ENCODE data around the gene PRPF40A. TPM values are rescaled to one million over a fixed set of nuclear protein-coding genes. Genes with fewer than 3 reads are reported as not detected.

PRPF40A gene
- total and polyA plus RNA-seq, 11 donors: 9.8 to 53.5 (median 34.3) TPM

GRCh38 chr2:152629202-152629601, 88.1 kb downstream of the PRPF40A start:
- Histone ChIP-seq H3K9me3 (no peaks in the 10 kb centered on the region), H3K4me1 (peaks cover 0 to 4% (median 0%) of the 10 kb centered on the region in 12 donors), H3K4me3 (no peak overlapping the region), H3K36me3 (peaks cover 0 to 61% (median 41%) of the 10 kb centered on the region in 9 donors), H3K27me3 (no peaks in the 10 kb centered on the region), H3K27ac (no peak overlapping the region)
- ATAC-seq (no peak), DNase-seq (no peak)
- intact Hi-C loops (cut with DNase I): loop anchor here in 6 of 10 donors (2.0 to 10.0 kb wide), 5 partner anchors 292 to 592 kb away; partner anchors contain the start of gene FMNL2 (in 2 of the 6)
- TF ChIP-seq, protein P1, sequence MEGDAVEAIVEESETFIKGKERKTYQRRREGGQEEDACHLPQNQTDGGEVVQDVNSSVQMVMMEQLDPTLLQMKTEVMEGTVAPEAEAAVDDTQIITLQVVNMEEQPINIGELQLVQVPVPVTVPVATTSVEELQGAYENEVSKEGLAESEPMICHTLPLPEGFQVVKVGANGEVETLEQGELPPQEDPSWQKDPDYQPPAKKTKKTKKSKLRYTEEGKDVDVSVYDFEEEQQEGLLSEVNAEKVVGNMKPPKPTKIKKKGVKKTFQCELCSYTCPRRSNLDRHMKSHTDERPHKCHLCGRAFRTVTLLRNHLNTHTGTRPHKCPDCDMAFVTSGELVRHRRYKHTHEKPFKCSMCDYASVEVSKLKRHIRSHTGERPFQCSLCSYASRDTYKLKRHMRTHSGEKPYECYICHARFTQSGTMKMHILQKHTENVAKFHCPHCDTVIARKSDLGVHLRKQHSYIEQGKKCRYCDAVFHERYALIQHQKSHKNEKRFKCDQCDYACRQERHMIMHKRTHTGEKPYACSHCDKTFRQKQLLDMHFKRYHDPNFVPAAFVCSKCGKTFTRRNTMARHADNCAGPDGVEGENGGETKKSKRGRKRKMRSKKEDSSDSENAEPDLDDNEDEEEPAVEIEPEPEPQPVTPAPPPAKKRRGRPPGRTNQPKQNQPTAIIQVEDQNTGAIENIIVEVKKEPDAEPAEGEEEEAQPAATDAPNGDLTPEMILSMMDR (IDR thresholded peaks at IDR 0.05): no peak
- no peak for TF ChIP-seq POLR2A (IDR thresholded peaks at IDR 0.05)
- WGBS, 4 donors: 78 to 88% (median 82%) methylated on average over 1 of the region's 1 CpG

GRCh38 chr2:152627351-152627957, 89.8 kb downstream of the PRPF40A start:
- no peak for DNase-seq
- no peak for TF ChIP-seq POLR2A (IDR thresholded peaks at IDR 0.05)
- TF ChIP-seq, protein P1 (IDR thresholded peaks at IDR 0.05): peak; percentile 41 to 75 (median 62)
- WGBS, 4 donors: 0 to 8% (median 5%) methylated on average over 1 of the region's 1 CpG
- intact Hi-C loops (cut with DNase I): loop anchor here in 7 of 10 donors (2.0 to 10.0 kb wide), 5 partner anchors 290 to 590 kb away; partner anchors contain the start of gene FMNL2 (in 2 of the 7)
- Histone ChIP-seq H3K36me3 (peaks cover 0 to 47% (median 25%) of the 10 kb centered on the region in 9 donors), H3K27ac (no peak overlapping the region), H3K4me3 (no peak overlapping the region), H3K4me1 (peaks cover 0 to 4% (median 0%) of the 10 kb centered on the region in 12 donors), H3K27me3 (no peaks in the 10 kb centered on the region), H3K9me3 (no peaks in the 10 kb centered on the region)
- peak in 3 of 4 donors; percentile 57 to 71 (median 68) for ATAC-seq

DNA sequence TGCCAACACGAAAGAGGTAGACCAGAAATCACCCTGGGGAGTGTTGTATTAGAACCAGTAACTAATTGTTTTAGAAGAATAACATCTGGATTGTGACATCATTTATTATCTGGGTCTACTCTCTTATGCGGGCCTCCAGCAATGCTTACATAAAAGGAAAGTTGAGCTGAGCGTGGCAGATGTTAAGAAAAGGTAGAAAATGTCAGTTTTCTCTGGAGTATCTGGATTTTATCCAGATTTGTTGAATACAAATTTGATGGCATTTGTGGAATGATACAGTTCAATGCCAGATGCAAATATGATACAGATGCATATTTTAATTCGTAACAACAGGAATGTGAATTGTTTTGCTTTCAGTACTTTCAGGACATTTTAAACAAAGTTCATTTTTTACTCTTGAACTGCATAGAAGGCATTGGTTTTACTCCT, 90.3 kb downstream of the PRPF40A start:
- peaks cover 0 to 42% (median 20%) of the 10 kb centered on the region in 9 donors for H3K36me3 ChIP-seq
- no peak for ATAC-seq
- H3K27me3 ChIP-seq: no peaks in the 10 kb centered on the region
- peaks cover 0 to 4% (median 0%) of the 10 kb centered on the region in 12 donors for H3K4me1 ChIP-seq
- intact Hi-C loops (cut with DNase I): loop anchor here in 7 of 10 donors (2.0 to 10.0 kb wide), 5 partner anchors 290 to 590 kb away; partner anchors contain the start of gene FMNL2 (in 2 of the 7)
- H3K9me3 ChIP-seq: no peaks in the 10 kb centered on the region
- DNase-seq: no peak
- 62 to 68% (median 65%) methylated on average over 4 of the region's 4 CpGs for WGBS, 4 donors
- no peak overlapping the region for H3K27ac ChIP-seq
- no peak for TF ChIP-seq POLR2A (IDR thresholded peaks at IDR 0.05)
- TF ChIP-seq, protein P1 (IDR thresholded peaks at IDR 0.05): no peak
- no peak overlapping the region for H3K4me3 ChIP-seq

- no peaks in the 10 kb centered on the region for H3K9me3 ChIP-seq
- DNase-seq: no peak
- intact Hi-C loops (cut with DNase I): loop anchor here in 6 of 10 donors (5.0 to 10.0 kb wide), 4 partner anchors 288 to 588 kb away; partner anchors contain the start of gene FMNL2 (in 2 of the 6)
- WGBS, 4 donors: 72 to 78% (median 75%) methylated on average over 3 of the region's 3 CpGs
- peaks cover 0 to 44% (median 33%) of the 10 kb centered on the region in 9 donors for H3K36me3 ChIP-seq
- no peak overlapping the region for H3K4me3 ChIP-seq
- no peaks in the 10 kb centered on the region for H3K27me3 ChIP-seq
- no peak overlapping the region for H3K27ac ChIP-seq
- peaks cover 0 to 4% (median 0%) of the 10 kb centered on the region in 12 donors for H3K4me1 ChIP-seq
- no peak for TF ChIP-seq POLR2A (IDR thresholded peaks at IDR 0.05)
- TF ChIP-seq, protein P1 (IDR thresholded peaks at IDR 0.05): no peak
- no peak for ATAC-seq
Measured at GRCh38 chr2:152624805-152625204, 92.5 kb downstream of the PRPF40A start.

Measured in heart left ventricle (tissue), 16 donors.